ENCODE results near the gene ALG2. TPM values are rescaled to one million over a fixed set of nuclear protein-coding genes. Genes with fewer than 3 reads are reported as not detected.

The ALG2 gene
- total RNA-seq, 2 experiments from 2014 or later = 20.2 to 35.4 TPM

DNA sequence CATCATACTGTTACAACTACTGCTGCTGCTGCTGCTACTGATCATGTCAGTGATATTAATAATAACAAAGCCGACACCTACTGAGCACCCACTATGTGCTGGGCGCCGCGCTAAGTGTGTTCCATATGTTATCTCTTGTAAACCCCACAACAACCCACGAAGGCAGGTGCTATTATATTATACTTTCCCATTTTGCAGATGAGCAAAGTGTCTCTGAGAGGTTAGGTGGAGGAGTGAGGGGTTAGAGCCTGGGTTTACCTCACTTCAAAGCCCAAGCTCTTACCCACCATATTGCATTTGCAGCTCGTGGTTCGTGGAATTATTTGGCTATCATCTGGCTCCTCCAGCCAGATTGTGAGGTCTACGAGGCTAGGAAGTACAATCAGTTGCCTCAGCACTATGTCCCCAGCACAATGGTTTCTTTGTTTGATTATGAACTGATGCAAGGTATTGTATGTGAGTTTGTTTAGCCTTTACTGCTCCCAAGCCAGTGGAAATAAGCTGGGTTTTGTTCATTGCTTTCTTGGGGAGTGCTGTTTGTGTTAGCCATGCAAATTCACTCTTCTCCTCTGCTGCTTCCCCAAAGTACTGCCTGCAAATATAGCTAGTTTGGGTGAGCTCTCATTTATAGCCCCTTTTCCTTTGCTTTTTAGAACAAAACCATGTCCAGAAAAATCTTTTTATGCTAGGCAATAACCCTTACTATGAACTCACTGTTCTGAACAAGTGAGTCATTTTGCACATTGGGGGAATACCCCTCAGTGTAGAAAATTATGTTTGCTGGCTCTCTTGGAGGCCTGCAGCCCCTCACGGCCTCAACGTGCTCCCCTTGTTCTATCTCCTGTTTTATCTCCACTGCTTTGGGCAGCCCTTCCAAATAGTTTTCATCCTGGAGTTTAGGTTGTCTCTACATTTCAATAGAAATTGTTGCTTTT, 47.9 kb downstream of the ALG2 start:
- DNase-seq = no peak
- no peaks in the 10 kb centered on the region for H3K27me3 Mint-ChIP-seq
- H3K4me3 Mint-ChIP-seq = no peak overlapping the region
- CTCF ChIA-PET = interaction anchor here (0.7 to 2.3 kb wide), 3 partner anchors 10 to 1159 kb away, joined by 3 to 12 read pairs (median 10); no protein-coding TSS in a partner anchor
- peaks cover 33% of the 10 kb centered on the region for H3K4me1 Mint-ChIP-seq
- no peaks in the 10 kb centered on the region for H3K36me3 Mint-ChIP-seq
- ATAC-seq = peak; percentile 57
- H3K9me3 Mint-ChIP-seq (ENCODE audit: low read depth) = no peaks in the 10 kb centered on the region
- no peak overlapping the region for H3K27ac Mint-ChIP-seq

DNA sequence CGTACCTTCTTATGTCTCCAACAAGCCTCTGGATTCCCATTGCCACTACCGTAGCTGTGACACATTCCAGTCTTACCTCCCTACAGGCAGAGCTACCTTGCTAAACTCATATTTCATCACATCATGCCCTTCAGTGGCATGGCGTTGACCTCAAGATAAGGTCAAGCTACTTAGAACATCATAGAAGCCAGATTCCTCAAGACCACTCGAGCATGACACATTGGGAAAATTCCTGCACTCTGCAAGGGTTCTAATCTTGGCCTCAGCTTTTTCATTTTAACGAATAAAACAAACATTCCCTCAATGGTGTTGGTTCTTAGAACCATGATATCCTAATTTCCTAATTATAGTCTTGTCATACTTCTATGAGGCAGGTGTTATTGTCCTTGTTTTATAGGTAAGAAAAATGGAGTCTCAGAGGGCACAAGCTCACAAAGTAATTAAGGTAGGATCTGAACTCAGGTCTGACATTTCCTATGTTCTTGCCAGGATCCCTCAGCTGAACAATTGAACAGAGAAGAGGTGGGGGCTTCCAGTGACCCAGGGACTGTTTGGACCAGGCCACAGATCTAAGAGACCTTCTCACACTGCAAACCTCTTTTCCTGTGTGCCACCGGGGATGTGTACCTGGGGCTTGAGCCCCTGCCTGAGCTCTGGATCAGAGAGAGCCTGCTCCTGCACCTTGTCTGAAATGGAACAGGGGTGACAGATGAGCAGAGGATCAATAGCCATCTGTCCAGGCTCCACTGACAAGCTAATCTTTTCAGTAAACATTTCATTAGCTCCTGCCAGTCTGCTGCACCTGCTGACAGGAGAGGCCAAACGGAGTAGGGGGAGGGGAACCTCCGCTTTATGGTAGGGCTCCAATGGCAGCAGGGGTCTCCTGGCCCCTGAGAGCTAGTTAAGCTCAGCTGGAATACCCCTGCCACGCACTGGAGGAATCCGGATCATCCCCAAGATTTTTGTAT, 49.3 kb downstream of the ALG2 start:
- ATAC-seq (no peak), DNase-seq (no peak)
- peaks cover 44% of the 10 kb centered on the region for H3K4me1 Mint-ChIP-seq
- H3K9me3 Mint-ChIP-seq (ENCODE audit: low read depth) = no peaks in the 10 kb centered on the region
- no peak overlapping the region for H3K4me3 Mint-ChIP-seq
- CTCF ChIA-PET = interaction anchor here (2.3 kb wide), 2 partner anchors 9 to 12 kb away, joined by 10 to 12 read pairs; no protein-coding TSS in a partner anchor
- no peak overlapping the region for H3K27ac Mint-ChIP-seq
- no peaks in the 10 kb centered on the region for H3K27me3 Mint-ChIP-seq
- no peaks in the 10 kb centered on the region for H3K36me3 Mint-ChIP-seq

GRCh38 chr9:99171225-99172123, 50.3 kb downstream of the ALG2 start:
- Mint-ChIP-seq H3K36me3 (no peaks in the 10 kb centered on the region), H3K4me3 (no peak overlapping the region), H3K27ac (no peak overlapping the region), H3K4me1 (peaks cover 48% of the 10 kb centered on the region), H3K27me3 (no peaks in the 10 kb centered on the region), H3K9me3 (ENCODE audit: low read depth) (no peaks in the 10 kb centered on the region)
- CTCF ChIA-PET = interaction anchor here (1.1 to 2.3 kb wide), 2 partner anchors 11 to 13 kb away, joined by 4 to 12 read pairs; no protein-coding TSS in a partner anchor
- ATAC-seq (no peak), DNase-seq (no peak)

DNA sequence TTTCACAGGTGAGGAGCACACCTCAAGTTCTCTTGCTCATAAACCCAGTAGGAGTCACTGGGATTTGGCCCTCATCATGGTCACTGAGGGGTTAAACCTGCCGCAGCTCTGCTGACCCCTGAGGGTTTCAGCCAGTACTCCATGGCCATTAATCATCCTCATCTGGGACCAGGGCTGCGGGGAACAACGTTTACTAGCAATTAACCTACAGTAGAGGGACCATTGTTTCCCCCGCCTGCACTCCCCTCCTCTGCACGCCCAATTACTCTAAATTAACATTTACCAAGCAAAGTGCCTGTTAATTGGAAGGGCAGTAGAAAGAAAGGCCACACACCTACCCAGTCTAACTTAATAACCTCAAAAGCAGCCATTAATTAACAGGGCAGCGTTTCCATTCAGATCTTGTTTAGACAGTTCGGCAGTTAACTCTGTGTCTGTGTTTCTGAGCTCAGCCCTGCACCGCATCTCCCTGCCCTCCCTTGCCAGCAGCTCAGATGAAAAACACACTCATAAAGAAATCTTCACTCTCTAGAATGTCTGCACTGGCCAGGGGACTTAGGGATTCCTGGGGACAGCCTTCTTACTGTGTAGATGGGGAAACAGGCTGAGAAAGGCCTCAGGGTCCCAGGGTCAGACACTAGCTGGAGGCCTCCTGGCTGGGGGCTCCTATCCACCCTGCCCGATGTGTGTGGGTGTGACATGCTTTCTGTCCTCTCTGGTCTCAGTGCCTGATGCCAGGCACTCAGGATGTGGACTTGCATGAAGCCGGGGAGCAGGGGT, 51.6 kb downstream of the ALG2 start:
- CTCF ChIA-PET = interaction anchor here (1.1 kb wide), 1 partner anchor 12 kb away, joined by 4 read pairs; no protein-coding TSS in a partner anchor
- H3K27ac Mint-ChIP-seq = no peak overlapping the region
- DNase-seq = no peak

DNA sequence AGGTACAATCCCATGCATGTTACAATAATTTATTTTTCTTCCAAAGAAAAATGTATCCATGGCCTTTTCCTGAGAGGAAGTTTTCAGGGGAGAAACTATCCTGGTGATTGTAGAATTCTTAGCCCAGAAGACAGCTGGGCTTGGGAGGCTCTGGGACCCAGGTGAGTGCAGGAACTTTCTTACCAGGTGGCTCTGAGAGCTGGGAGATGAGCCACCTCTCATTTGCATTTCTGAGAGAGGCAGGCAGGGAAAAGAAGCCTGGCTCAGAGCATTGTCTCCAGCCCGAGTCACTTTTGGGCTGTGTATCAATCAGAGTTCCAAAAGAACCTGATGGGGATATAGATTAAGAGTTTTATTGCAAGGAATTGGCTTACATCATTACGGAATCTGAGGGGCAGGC, 52.7 kb downstream of the ALG2 start:
- no peaks in the 10 kb centered on the region for H3K9me3 Mint-ChIP-seq (ENCODE audit: low read depth)
- no peaks in the 10 kb centered on the region for H3K36me3 Mint-ChIP-seq
- CTCF ChIA-PET = no interaction called here
- H3K4me1 Mint-ChIP-seq = peaks cover 58% of the 10 kb centered on the region
- no peak for ATAC-seq
- no peaks in the 10 kb centered on the region for H3K27me3 Mint-ChIP-seq
- H3K4me3 Mint-ChIP-seq = no peak overlapping the region
- H3K27ac Mint-ChIP-seq = no peak overlapping the region
- no peak for DNase-seq

More for the DNA sequence above, 51.6 kb downstream of the ALG2 start:
- H3K36me3 Mint-ChIP-seq = no peaks in the 10 kb centered on the region
- no peaks in the 10 kb centered on the region for H3K9me3 Mint-ChIP-seq (ENCODE audit: low read depth)
- H3K4me3 Mint-ChIP-seq = no peak overlapping the region
- peaks cover 55% of the 10 kb centered on the region for H3K4me1 Mint-ChIP-seq
- no peaks in the 10 kb centered on the region for H3K27me3 Mint-ChIP-seq
- no peak for ATAC-seq

DNA sequence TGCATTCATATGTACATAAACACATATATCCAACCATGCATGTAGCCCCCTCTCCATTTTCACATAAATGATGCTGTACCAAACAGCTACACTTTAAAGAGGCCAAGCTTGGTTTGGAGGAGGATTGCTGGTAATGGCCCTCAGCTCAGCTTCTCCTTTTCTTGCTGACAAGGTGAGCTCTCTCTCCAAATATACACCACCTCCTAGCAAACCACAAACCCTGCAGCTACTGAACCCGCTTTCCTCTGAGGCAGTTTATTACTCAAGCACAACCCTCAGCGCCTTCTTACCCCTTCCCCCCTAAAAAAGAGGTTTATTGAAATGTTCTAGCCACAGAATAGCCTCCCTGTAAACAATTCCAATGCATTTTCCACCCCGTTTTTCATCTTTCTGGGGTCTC, 54.0 kb downstream of the ALG2 start:
- Mint-ChIP-seq H3K36me3 (no peaks in the 10 kb centered on the region), H3K27ac (peak overlapping the region; percentile 36), H3K4me3 (no peak overlapping the region), H3K27me3 (no peaks in the 10 kb centered on the region), H3K9me3 (ENCODE audit: low read depth) (no peaks in the 10 kb centered on the region), H3K4me1 (peaks cover 55% of the 10 kb centered on the region)
- peak; percentile 50 for ATAC-seq
- DNase-seq = peak; percentile 68
- CTCF ChIA-PET = interaction anchor here (1.0 to 3.6 kb wide), 2 partner anchors 10 to 16 kb away, joined by 3 to 38 read pairs; no protein-coding TSS in a partner anchor

DNA sequence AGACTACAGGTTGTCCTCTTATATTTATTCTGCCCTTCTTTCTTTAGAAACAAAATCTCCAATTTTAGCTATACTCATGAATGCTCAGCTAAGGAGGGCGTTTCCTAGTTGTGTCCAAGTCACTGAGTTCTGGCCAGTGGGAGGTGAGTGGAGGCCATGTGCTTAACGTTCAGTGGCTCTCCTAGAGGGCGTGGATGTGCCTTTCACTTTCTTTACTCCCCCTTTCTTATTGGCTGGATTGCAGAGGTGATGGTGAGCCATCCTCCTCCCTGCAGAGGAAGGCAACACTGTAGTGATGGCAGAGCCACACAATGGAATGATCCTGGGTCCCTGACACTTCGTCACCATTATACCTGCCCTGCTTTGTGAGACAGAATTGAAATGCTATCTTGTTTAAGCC, 54.6 kb downstream of the ALG2 start:
- Mint-ChIP-seq H3K9me3 (ENCODE audit: low read depth) (no peaks in the 10 kb centered on the region), H3K27ac (no peak overlapping the region), H3K4me1 (peaks cover 61% of the 10 kb centered on the region), H3K36me3 (no peaks in the 10 kb centered on the region), H3K27me3 (no peaks in the 10 kb centered on the region), H3K4me3 (no peak overlapping the region)
- peak; percentile 41 for ATAC-seq
- no peak for DNase-seq
- CTCF ChIA-PET = interaction anchor here (3.6 kb wide), 1 partner anchor 17 kb away, joined by 38 read pairs; no protein-coding TSS in a partner anchor

Other genes with a start within 250 kb of the ALG2 start
- 10 to 100 TPM; 72.5 to 78.0 TPM for gene TGFBR1, start 116.8 kb downstream of the ALG2 start, total RNA-seq
- gene SEC61B, start 340 bp upstream of the ALG2 start, total RNA-seq = 100 to 1,000 TPM; 101 to 154 TPM